Activated CD8-positive, alpha-beta memory T cell treated with anti-CD3 and anti-CD28 coated beads, Interleukin-2, amount 50 U/mL, for 4 hours (primary cell): ENCODE data around the gene SPATA3.

ENCODE experiments used
- DNase-seq: peaks from one replicate; pipeline ENCODE4 v3.0.0-alpha.2; 2020

Gene SPATA3

GRCh38 chr2:231051116-231051515 lies 55.2 kb downstream of the SPATA3 start:
- DNase-seq = no peak

- peak; percentile 80 for DNase-seq
Observed at GRCh38 chr2:231052494-231053451, 56.9 kb downstream of the SPATA3 start.

- no peak for DNase-seq
Observed at GRCh38 chr2:231053846-231054245, 57.9 kb downstream of the SPATA3 start.

- peak; percentile 92 for DNase-seq
Observed at GRCh38 chr2:231056453-231057416, 60.8 kb downstream of the SPATA3 start, which contains the start of gene PSMD1. Gene PSMD1 (plus strand): TSS chr2:231056867. CDS start chr2:231057026, 159 bp downstream.

- no peak for DNase-seq
Observed at GRCh38 chr2:231057590-231057989, 61.7 kb downstream of the SPATA3 start.
